Osteocyte (in vitro differentiated cells): ENCODE data around the gene CCSER1. TPM values are rescaled to one million over a fixed set of nuclear protein-coding genes. Genes with fewer than 3 reads are reported as not detected.

Experiments
- DNase-seq: peaks from one replicate; pipeline ENCODE4 v3.0.0; 2021; ENCODE audit warnings: mixed read lengths; ENCODE audit not compliant: unreplicated experiment; ENCODE audit errors: extremely low spot score
- H3K27ac Mint-ChIP-seq: one replicate; pipeline ENCODE4 v1.8.0; 2021; ENCODE audit warnings: mild to moderate bottlenecking, mixed read lengths; ENCODE audit not compliant: unreplicated experiment
- H3K27me3 Mint-ChIP-seq: one replicate; pipeline ENCODE4 v1.8.0; 2021; ENCODE audit warnings: mixed read lengths; ENCODE audit not compliant: unreplicated experiment
- H3K36me3 Mint-ChIP-seq: one replicate; pipeline ENCODE4 v1.8.0; 2021; ENCODE audit warnings: mixed read lengths; ENCODE audit not compliant: unreplicated experiment
- H3K4me1 Mint-ChIP-seq: one replicate; pipeline ENCODE4 v1.8.0; 2021; ENCODE audit warnings: mixed read lengths; ENCODE audit not compliant: unreplicated experiment
- H3K4me3 Mint-ChIP-seq: one replicate; pipeline ENCODE4 v1.8.0; 2021; ENCODE audit warnings: mild to moderate bottlenecking, moderate library complexity, mixed read lengths; ENCODE audit not compliant: unreplicated experiment
- H3K9me3 Mint-ChIP-seq: one replicate; pipeline ENCODE4 v1.8.0; 2021; ENCODE audit warnings: mixed read lengths; ENCODE audit not compliant: unreplicated experiment
- CTCF ChIP-seq: fragments of 200-600 bp; sonication (generic); IDR thresholded peaks from 2 replicates; pipeline ENCODE4 v1.5.0; 2021; ENCODE audit warnings: antibody characterized with exemption, mild to moderate bottlenecking, moderate library complexity
- total RNA-seq: library from RNA; stranded (reverse); gene quantifications from 2 replicates; pipeline ENCODE4 v1.2.1, GENCODE V29; 2021

Gene CCSER1
- total RNA-seq, 1 donor from 2014 or later = not detected

GRCh38 chr4:91600301-91600700 lies 1473.1 kb downstream of the CCSER1 start:
- no peak overlapping the region for H3K27ac Mint-ChIP-seq
- TF ChIP-seq CTCF = no peak

GRCh38 chr4:91601401-91601800 lies 1474.2 kb downstream of the CCSER1 start:
- H3K27me3 Mint-ChIP-seq = no peaks in the 10 kb centered on the region

More at GRCh38 chr4:91600301-91600700, 1473.1 kb downstream of the CCSER1 start:
- H3K9me3 Mint-ChIP-seq = no peaks in the 10 kb centered on the region
- H3K27me3 Mint-ChIP-seq = no peaks in the 10 kb centered on the region
- no peak for DNase-seq
- H3K36me3 Mint-ChIP-seq = no peaks in the 10 kb centered on the region
- no peaks in the 10 kb centered on the region for H3K4me1 Mint-ChIP-seq
- H3K4me3 Mint-ChIP-seq = no peak overlapping the region

GRCh38 chr4:91611782-91612181 lies 1484.6 kb downstream of the CCSER1 start:
- no peak overlapping the region for H3K4me3 Mint-ChIP-seq
- H3K36me3 Mint-ChIP-seq = no peaks in the 10 kb centered on the region
- no peaks in the 10 kb centered on the region for H3K9me3 Mint-ChIP-seq
- no peak overlapping the region for H3K27ac Mint-ChIP-seq
- TF ChIP-seq CTCF = no peak
- DNase-seq = no peak
- H3K27me3 Mint-ChIP-seq = no peaks in the 10 kb centered on the region
- no peaks in the 10 kb centered on the region for H3K4me1 Mint-ChIP-seq

More at GRCh38 chr4:91601401-91601800, 1474.2 kb downstream of the CCSER1 start:
- Mint-ChIP-seq H3K4me3 (no peak overlapping the region), H3K36me3 (no peaks in the 10 kb centered on the region), H3K4me1 (no peaks in the 10 kb centered on the region), H3K27ac (no peak overlapping the region), H3K9me3 (no peaks in the 10 kb centered on the region)
- no peak for TF ChIP-seq CTCF
- DNase-seq = no peak

- TF ChIP-seq CTCF = no peak
- peaks cover 3% of the 10 kb centered on the region for H3K9me3 Mint-ChIP-seq
- DNase-seq = no peak
- H3K36me3 Mint-ChIP-seq = peaks cover 2% of the 10 kb centered on the region
- H3K27me3 Mint-ChIP-seq = peaks cover 20% of the 10 kb centered on the region
- H3K4me1 Mint-ChIP-seq = peaks cover 2% of the 10 kb centered on the region
- H3K4me3 Mint-ChIP-seq = no peak overlapping the region
- no peak overlapping the region for H3K27ac Mint-ChIP-seq
Observed at GRCh38 chr4:91620952-91621351, 1493.8 kb downstream of the CCSER1 start.

- DNase-seq = no peak
- TF ChIP-seq CTCF = no peak
- Mint-ChIP-seq H3K4me1 (peaks cover 2% of the 10 kb centered on the region), H3K27me3 (peaks cover 25% of the 10 kb centered on the region), H3K9me3 (peaks cover 3% of the 10 kb centered on the region), H3K27ac (no peak overlapping the region), H3K36me3 (peaks cover 2% of the 10 kb centered on the region), H3K4me3 (no peak overlapping the region)
Observed at GRCh38 chr4:91621446-91621845, 1494.3 kb downstream of the CCSER1 start.
